PC-3 (cell line): ENCODE results near the gene BCL11A. TPM values are rescaled to one million over a fixed set of nuclear protein-coding genes. Genes with fewer than 3 reads are reported as not detected.

Source experiments
- ATAC-seq: fragments of 200-7000 bp; cut with Tn5 transposase; 2 replicates; pipeline ENCODE4 v1.9.1; 2020; ENCODE audit warnings: mild to moderate bottlenecking, moderate library complexity
- BruUV-seq: library from RNA; stranded (reverse); fragments of 400-500 nt; replicated peaks from 2 replicates; lab custom pipeline; 2021; lab: Mats Ljungman, UMichigan
- CTCF ChIA-PET: fragments of 300-600 bp; sonication (Branson Sonifier 250); formaldehyde crosslinking; loops from one replicate; lab custom pipeline; 2022; ENCODE audit warnings: antibody characterized with exemption; lab: Charles Lee
- POLR2A ChIA-PET: fragments of 300-600 bp; sonication (Branson Sonifier 250); formaldehyde crosslinking; loops from one replicate; lab custom pipeline; 2022; ENCODE audit warnings: antibody characterized with exemption; ENCODE audit not compliant: unreplicated experiment; lab: Charles Lee
- DNase-seq: peaks from one replicate; pipeline ENCODE4 v3.0.0-alpha.2; 2015
- H2AFZ ChIP-seq: fragments of 300-600 bp; sonication (generic); 2 replicates; pipeline ENCODE4 v1.6.0; 2016; ENCODE audit warnings: antibody characterized with exemption, low read length
- H3F3A ChIP-seq: fragments of 300-600 bp; sonication (generic); one replicate; pipeline ENCODE4 v1.6.0; 2017; ENCODE audit warnings: antibody characterized with exemption, low read length, control low read depth, mild to moderate bottlenecking; ENCODE audit not compliant: unreplicated experiment
- H3K27ac ChIP-seq: fragments of 300-600 bp; sonication (generic); 2 replicates; pipeline ENCODE4 v1.5.1; 2016; ENCODE audit warnings: mild to moderate bottlenecking, low read length
- H3K27me3 ChIP-seq: fragments of 300-600 bp; sonication (generic); 2 replicates; pipeline ENCODE4 v1.6.1; 2016; ENCODE audit warnings: low read length, mixed read lengths
- H3K36me3 ChIP-seq: fragments of 300-600 bp; sonication (generic); 2 replicates; pipeline ENCODE4 v1.6.1; 2016; ENCODE audit warnings: low read depth, mixed run types, low read length, mixed read lengths
- H3K4me1 ChIP-seq: fragments of 300-600 bp; sonication (generic); 2 replicates; pipeline ENCODE4 v1.5.1; 2016; ENCODE audit warnings: low read length; ENCODE audit not compliant: insufficient read depth
- H3K4me2 ChIP-seq: fragments of 300-600 bp; sonication (generic); 2 replicates; pipeline ENCODE4 v1.6.0; 2016; ENCODE audit warnings: low read length
- H3K4me3 ChIP-seq: fragments of 300-600 bp; sonication (generic); 2 replicates; pipeline ENCODE4 v1.5.1; 2016; ENCODE audit warnings: mild to moderate bottlenecking, low read length, mixed read lengths
- H3K79me2 ChIP-seq: fragments of 300-600 bp; sonication (generic); 2 replicates; pipeline ENCODE4 v1.6.1; 2017; ENCODE audit warnings: low read length, mixed read lengths
- H3K9ac ChIP-seq: fragments of 300-600 bp; sonication (generic); 2 replicates; pipeline ENCODE4 v1.6.0; 2016; ENCODE audit warnings: mild to moderate bottlenecking, low read length
- H3K9me2 ChIP-seq: fragments of 300-600 bp; sonication (generic); replicated peaks from 2 replicates; pipeline ENCODE4 v1.6.1; 2016; ENCODE audit warnings: mixed run types, low read length, mixed read lengths
- H3K9me3 ChIP-seq: fragments of 300-600 bp; sonication (generic); 2 replicates; pipeline ENCODE4 v1.6.1; 2016; ENCODE audit warnings: low read length, mixed read lengths
- H4K20me1 ChIP-seq: fragments of 300-600 bp; sonication (generic); 2 replicates; pipeline ENCODE4 v1.6.1; 2016; ENCODE audit warnings: low read length, mixed read lengths
- EZH2 ChIP-seq: fragments of 300-600 bp; sonication (generic); IDR thresholded peaks from one replicate; pipeline ENCODE4 v1.6.1; 2017; ENCODE audit warnings: antibody characterized with exemption, mild to moderate bottlenecking, low read length; ENCODE audit not compliant: unreplicated experiment
- EZH2phosphoT487 ChIP-seq: fragments of 300-600 bp; sonication (generic); IDR thresholded peaks from 2 replicates; pipeline ENCODE4 v1.6.1; 2018; ENCODE audit warnings: mild to moderate bottlenecking, antibody characterized with exemption, low read length, borderline replicate concordance
- intact Hi-C: fragments of 100-400 bp; cut with micrococcal nuclease; formaldehyde crosslinking; loops from 2 replicates; pipeline ENCODE4 v1.9.0; 2023
- total RNA-seq: library from RNA; depleted of rRNA; stranded (reverse); fragments of >200 nt; gene quantifications from 2 replicates; pipeline ENCODE4 v1.2.3, GENCODE V29; 2014
- TF ChIP-seq, protein P1 (sequence below): fragments of 300-600 bp; sonication (generic); conservative IDR thresholded peaks from 2 replicates; pipeline ENCODE4 v1.5.1; 2017; ENCODE audit warnings: antibody characterized with exemption, low read depth, mild to moderate bottlenecking, low read length

Gene BCL11A
- total RNA-seq, 1 experiment from 2014 or later: 4.6 TPM

DNA sequence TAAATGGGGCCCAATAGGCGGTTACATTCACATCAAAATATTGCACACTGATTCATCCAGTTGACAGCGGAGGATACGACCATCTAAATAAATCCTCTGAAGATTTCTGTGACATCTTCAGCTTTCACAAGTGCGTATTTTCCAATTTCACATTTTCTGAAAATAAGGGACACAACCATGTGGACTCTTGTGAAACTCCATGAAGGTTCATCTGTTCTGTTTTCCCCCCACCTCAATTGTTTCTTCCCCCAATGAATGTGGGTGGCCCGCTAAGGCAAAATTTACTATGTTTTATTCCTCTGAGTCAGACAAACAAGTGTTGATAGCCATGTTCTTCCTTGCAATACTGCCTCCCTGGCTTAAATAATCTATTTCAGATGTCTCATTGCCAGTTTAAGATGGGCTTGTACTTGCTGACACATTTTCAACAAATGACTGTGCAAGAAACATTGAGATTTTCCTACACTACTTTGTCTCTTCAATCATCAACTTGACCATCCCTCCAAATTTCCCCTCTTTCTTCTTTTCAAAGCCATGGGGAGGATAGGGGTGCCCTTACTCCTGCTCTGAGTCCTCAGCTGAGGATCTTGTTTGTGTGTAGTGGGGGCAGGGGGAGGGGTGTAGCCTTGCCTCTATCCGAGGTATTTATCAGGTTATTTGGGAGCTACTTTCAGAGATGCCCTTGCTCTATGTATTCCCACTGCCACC is 78.2 kb downstream of the BCL11A start:
- DNase-seq: no peak
- Histone ChIP-seq H3K9me2 (no peaks in the 10 kb centered on the region), H4K20me1 (no peaks in the 10 kb centered on the region), H3K4me1 (peaks cover 13% of the 10 kb centered on the region), H3K9me3 (no peaks in the 10 kb centered on the region), H3K36me3 (no peaks in the 10 kb centered on the region), H3K4me3 (no peak overlapping the region), H3K79me2 (no peaks in the 10 kb centered on the region), H3K9ac (no peak overlapping the region), H3K27ac (no peak overlapping the region), H3F3A (no peaks in the 10 kb centered on the region), H3K27me3 (no peaks in the 10 kb centered on the region), H3K4me2 (no peak overlapping the region), H2AFZ (no peak overlapping the region)
- BruUV-seq: no TSS peak
- ATAC-seq: no peak
- TF ChIP-seq, protein P1, sequence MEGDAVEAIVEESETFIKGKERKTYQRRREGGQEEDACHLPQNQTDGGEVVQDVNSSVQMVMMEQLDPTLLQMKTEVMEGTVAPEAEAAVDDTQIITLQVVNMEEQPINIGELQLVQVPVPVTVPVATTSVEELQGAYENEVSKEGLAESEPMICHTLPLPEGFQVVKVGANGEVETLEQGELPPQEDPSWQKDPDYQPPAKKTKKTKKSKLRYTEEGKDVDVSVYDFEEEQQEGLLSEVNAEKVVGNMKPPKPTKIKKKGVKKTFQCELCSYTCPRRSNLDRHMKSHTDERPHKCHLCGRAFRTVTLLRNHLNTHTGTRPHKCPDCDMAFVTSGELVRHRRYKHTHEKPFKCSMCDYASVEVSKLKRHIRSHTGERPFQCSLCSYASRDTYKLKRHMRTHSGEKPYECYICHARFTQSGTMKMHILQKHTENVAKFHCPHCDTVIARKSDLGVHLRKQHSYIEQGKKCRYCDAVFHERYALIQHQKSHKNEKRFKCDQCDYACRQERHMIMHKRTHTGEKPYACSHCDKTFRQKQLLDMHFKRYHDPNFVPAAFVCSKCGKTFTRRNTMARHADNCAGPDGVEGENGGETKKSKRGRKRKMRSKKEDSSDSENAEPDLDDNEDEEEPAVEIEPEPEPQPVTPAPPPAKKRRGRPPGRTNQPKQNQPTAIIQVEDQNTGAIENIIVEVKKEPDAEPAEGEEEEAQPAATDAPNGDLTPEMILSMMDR: no peak
- POLR2A ChIA-PET: no interaction called here
- intact Hi-C loops: no loop called here
- CTCF ChIA-PET: no interaction called here

DNA sequence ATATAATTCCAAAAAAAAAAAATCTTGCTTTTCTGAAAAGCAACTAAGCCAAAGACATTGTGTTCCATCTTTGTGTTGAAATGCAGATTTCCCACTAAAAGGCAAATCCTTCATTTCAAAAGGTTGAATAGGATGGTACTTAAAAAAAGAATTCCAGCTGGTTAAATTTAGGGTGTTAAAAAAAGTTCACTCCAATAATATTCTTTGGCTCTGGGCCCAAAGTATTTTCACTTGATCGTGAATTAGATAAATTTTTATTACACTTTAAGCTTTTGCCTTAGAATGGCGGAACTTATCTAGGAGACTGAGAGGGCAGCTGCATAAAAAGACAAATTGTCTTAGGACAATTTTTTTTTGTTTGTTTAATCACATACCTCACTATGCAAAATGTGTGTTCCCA is 79.2 kb downstream of the BCL11A start:
- Histone ChIP-seq H3K36me3 (no peaks in the 10 kb centered on the region), H3K27ac (no peak overlapping the region), H3K9me3 (no peaks in the 10 kb centered on the region), H3F3A (no peaks in the 10 kb centered on the region), H3K79me2 (no peaks in the 10 kb centered on the region), H3K4me2 (no peak overlapping the region), H3K9ac (no peak overlapping the region), H2AFZ (no peak overlapping the region), H3K4me3 (no peak overlapping the region), H4K20me1 (no peaks in the 10 kb centered on the region), H3K9me2 (no peaks in the 10 kb centered on the region), H3K4me1 (peaks cover 4% of the 10 kb centered on the region; the same call in 1 of the 2 replicates), H3K27me3 (no peaks in the 10 kb centered on the region)
- intact Hi-C loops: no loop called here
- CTCF ChIA-PET: no interaction called here
- no TSS peak for BruUV-seq
- TF ChIP-seq EZH2phosphoT487 (no peak), EZH2 (no peak)
- TF ChIP-seq, protein P1: no peak
- ATAC-seq: no peak
- no peak for DNase-seq
- POLR2A ChIA-PET: no interaction called here

- Histone ChIP-seq H3K9me2 (no peaks in the 10 kb centered on the region), H3K27me3 (no peaks in the 10 kb centered on the region), H3K4me1 (peaks cover 6% of the 10 kb centered on the region), H3K27ac (no peak overlapping the region), H3K4me2 (no peak overlapping the region), H4K20me1 (no peaks in the 10 kb centered on the region), H3K9ac (no peak overlapping the region), H3F3A (no peaks in the 10 kb centered on the region), H3K36me3 (no peaks in the 10 kb centered on the region), H2AFZ (no peak overlapping the region), H3K4me3 (no peak overlapping the region), H3K79me2 (no peaks in the 10 kb centered on the region), H3K9me3 (no peaks in the 10 kb centered on the region)
- TF ChIP-seq EZH2: no peak
- no peak for TF ChIP-seq EZH2phosphoT487
- TF ChIP-seq, protein P1: no peak
- no TSS peak for BruUV-seq
- ChIA-PET CTCF (no interaction called here), POLR2A (no interaction called here)
- DNase-seq (no peak), ATAC-seq (no peak)
- intact Hi-C loops: no loop called here
Observed at GRCh38 chr2:60473546-60473945, 79.9 kb downstream of the BCL11A start.
